GM12872 (cell line): ENCODE results near the gene IL3.

Experiments
- TF ChIP-seq, protein P1 (sequence below): IDR thresholded peaks from 3 replicates; pipeline ENCODE4 v1.5.1; 2011; ENCODE audit warnings: low read depth, mild to moderate bottlenecking, low read length, moderate library complexity; ENCODE audit not compliant: insufficient read depth

IL3 gene

GRCh38 chr5:132049093-132049492 lies 11.4 kb upstream of the IL3 start:
- TF ChIP-seq, protein P1, sequence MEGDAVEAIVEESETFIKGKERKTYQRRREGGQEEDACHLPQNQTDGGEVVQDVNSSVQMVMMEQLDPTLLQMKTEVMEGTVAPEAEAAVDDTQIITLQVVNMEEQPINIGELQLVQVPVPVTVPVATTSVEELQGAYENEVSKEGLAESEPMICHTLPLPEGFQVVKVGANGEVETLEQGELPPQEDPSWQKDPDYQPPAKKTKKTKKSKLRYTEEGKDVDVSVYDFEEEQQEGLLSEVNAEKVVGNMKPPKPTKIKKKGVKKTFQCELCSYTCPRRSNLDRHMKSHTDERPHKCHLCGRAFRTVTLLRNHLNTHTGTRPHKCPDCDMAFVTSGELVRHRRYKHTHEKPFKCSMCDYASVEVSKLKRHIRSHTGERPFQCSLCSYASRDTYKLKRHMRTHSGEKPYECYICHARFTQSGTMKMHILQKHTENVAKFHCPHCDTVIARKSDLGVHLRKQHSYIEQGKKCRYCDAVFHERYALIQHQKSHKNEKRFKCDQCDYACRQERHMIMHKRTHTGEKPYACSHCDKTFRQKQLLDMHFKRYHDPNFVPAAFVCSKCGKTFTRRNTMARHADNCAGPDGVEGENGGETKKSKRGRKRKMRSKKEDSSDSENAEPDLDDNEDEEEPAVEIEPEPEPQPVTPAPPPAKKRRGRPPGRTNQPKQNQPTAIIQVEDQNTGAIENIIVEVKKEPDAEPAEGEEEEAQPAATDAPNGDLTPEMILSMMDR: no peak

DNA sequence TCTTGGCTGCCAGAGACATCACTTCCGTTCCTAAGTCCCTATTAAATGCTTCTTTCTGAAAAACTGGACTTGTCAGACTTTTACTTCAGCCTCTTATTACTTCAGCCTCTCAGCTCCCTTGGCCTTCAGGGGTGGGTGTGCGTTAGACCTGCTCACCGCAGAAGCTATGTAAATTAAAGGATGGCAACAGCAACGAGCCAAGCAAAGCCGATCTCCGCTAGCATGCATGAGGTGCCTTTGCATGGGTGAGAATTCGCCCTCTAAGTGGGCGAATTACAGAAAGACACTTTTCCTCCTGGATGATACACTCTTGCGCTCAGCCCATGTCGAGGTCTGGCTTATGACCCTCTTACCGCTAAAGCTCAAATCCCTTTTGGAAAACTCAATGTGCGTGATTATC lies 10.9 kb upstream of the IL3 start:
- TF ChIP-seq, protein P1: no peak

DNA sequence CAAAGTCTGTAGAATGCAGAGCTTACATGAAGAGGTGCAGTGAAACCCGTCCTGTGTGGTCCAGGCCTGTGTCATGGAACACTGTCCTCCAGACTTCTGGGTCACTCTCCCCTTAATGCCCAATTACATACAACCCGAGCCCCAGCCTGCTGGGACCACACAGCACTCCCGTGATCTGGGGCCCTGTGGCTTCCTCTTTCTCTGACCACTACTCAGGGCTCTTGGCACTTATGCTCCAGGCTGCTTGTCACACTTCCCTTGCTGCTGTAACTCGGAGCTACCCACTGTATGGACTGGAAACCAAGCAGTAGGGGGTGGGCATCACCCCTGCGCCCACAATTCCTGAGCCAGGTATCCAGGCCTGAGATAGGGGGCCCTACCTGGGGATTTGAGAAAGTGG lies 10.3 kb upstream of the IL3 start:
- TF ChIP-seq, protein P1: no peak

DNA sequence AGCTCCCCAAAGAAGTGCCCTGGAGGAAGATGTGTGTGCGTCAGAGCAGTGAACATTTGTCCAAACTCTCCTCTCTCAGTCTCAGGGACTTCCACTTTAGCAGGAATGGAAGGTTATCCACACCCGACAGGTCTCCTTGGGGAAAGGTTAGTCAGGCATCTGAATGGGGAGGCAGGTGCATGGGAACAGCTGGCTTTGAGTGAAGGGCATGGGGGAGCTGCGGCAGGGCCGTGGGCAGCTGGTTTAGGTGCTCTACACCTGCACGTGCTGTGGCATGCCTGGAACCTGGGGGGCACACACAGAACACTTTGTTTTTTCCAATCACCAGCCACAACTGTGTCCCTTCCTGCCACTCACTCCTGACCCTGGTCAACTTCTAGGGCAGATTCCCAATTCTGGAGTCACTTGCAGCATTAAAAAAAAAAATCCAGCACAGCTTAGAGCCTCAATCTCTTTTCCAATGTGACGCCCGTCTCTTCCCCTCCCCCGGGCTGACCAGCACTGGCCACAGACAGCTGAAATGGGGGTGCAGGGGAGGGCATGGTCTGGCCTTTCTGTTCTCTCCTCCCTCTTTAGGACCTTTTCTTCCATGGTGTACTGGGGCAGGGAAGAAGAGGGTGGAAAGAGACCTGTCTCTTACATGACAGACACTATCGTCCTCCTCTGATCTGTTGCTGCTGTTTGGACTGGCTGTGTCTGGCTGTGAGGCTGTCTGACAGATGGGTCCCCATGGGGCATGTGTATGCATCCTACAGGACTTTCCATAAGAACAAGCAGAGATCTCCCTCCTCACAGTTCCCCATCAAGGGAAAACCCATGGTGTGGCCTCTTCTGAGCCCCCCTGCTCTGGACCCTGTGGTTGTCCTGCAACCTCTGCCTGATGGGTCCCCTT lies 9.5 kb upstream of the IL3 start:
- TF ChIP-seq, protein P1: no peak

GRCh38 chr5:132052520-132052919 lies 7.9 kb upstream of the IL3 start:
- TF ChIP-seq, protein P1: no peak

DNA sequence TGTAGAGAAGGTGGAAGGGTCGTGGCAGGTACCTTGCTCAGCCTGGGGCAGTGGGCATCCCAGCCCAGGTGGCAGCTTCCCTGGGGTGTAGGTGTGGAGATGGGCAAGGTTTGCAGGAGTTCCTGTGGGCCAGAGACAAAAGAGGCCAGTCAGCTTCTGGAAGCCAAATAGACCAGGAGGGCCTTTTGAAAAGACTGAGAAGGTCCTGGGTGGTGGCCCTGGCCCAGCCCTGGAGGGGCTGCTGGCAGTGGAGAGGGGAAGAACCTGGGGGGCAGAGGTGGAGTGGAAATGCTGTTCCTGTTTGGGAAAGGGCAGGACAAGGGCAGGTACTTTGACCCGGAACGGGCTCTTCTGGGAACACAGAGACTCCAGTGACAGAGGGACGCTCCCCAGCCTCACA lies 7.0 kb upstream of the IL3 start:
- TF ChIP-seq, protein P1: no peak

GRCh38 chr5:132054031-132054696 lies 6.3 kb upstream of the IL3 start:
- TF ChIP-seq, protein P1: no peak
